NB4 (cell line): Measurements from ENCODE around the gene CDPF1.

Experiments
- CTCF ChIP-seq: IDR thresholded peaks from one replicate; pipeline ENCODE4 v1.5.1; 2012; ENCODE audit warnings: low read depth, low read length
- MYC ChIP-seq: IDR thresholded peaks from 2 replicates; pipeline ENCODE4 v1.6.1; 2011; ENCODE audit warnings: low read depth, low read length
- POLR2A ChIP-seq: IDR thresholded peaks from 2 replicates; pipeline ENCODE4 v1.6.1; 2011; ENCODE audit warnings: mild to moderate bottlenecking; ENCODE audit not compliant: insufficient read length; ENCODE audit errors: extremely low read depth
- TF ChIP-seq, protein P1 (sequence below): IDR thresholded peaks from 2 replicates; pipeline ENCODE4 v1.6.1; 2011; ENCODE audit warnings: low read depth, low read length

- TF ChIP-seq CTCF (no peak), POLR2A (no peak), MYC (no peak)
- TF ChIP-seq, protein P1, sequence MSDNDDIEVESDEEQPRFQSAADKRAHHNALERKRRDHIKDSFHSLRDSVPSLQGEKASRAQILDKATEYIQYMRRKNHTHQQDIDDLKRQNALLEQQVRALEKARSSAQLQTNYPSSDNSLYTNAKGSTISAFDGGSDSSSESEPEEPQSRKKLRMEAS, result no peak
Measured at GRCh38 chr22:46290121-46290842, 40.2 kb upstream of the CDPF1 start.
